CD4-positive, CD25-positive, alpha-beta regulatory T cell (primary cell): Measurements from ENCODE around the gene RGS7. TPM values are rescaled to one million over a fixed set of nuclear protein-coding genes. Genes with fewer than 3 reads are reported as not detected.

Source experiments
- ATAC-seq, 2 donors: fragments of 150-1000 bp; cut with Tn5 transposase; one replicate each; pipeline ENCODE4 v1.10.0; 2021; ENCODE audit warnings: low read depth in 2 of 2, moderate number of reproducible peaks in 2 of 2, moderate library complexity in 1 of 2
- DNase-seq, 3 donors: peaks; one replicate each; pipeline versions ENCODE4 v3.0.0 to v3.0.0-alpha.2; 2012 to 2022; ENCODE audit warnings: mixed read lengths in 1 of 3
- H3K27ac ChIP-seq: one replicate; pipeline ENCODE4 v1.7.0; 2013; ENCODE audit warnings: mild to moderate bottlenecking, low read length; ENCODE audit not compliant: insufficient read depth, poor library complexity, severe bottlenecking
- H3K27me3 ChIP-seq: one replicate; pipeline ENCODE4 v1.7.0; 2013; ENCODE audit warnings: low read length; ENCODE audit not compliant: control insufficient read depth, insufficient read depth
- H3K36me3 ChIP-seq: one replicate; pipeline ENCODE4 v1.7.0; 2013; ENCODE audit warnings: mild to moderate bottlenecking, low read length, moderate library complexity; ENCODE audit not compliant: control insufficient read depth, insufficient read depth
- H3K4me1 ChIP-seq: 2 replicates; pipeline ENCODE4 v1.7.0; 2013; ENCODE audit warnings: mild to moderate bottlenecking, low read length; ENCODE audit not compliant: insufficient read depth, control insufficient read depth, poor library complexity, severe bottlenecking
- H3K4me3 ChIP-seq: one replicate; pipeline ENCODE4 v1.7.0; 2013; ENCODE audit warnings: low read depth, mild to moderate bottlenecking, low read length, moderate library complexity
- H3K9me3 ChIP-seq, 2 experiments: 1 replicate in 1 of 2; 2 replicates in 1 of 2; pipeline ENCODE4 v1.7.0; 2013; ENCODE audit warnings: low read length in 2 of 2, mild to moderate bottlenecking in 1 of 2, moderate library complexity in 1 of 2; ENCODE audit not compliant: control insufficient read depth in 2 of 2
- H3K27ac Mint-ChIP-seq, 3 donors: one replicate each; pipeline ENCODE4 v1.8.0; 2020 to 2022; ENCODE audit warnings: mild to moderate bottlenecking in 3 of 3, mixed read lengths in 3 of 3, moderate library complexity in 2 of 3
- H3K27me3 Mint-ChIP-seq: one replicate; pipeline ENCODE4 v1.8.0; 2022; ENCODE audit warnings: mild to moderate bottlenecking, mixed read lengths
- H3K36me3 Mint-ChIP-seq: one replicate; pipeline ENCODE4 v1.8.0; 2020; ENCODE audit warnings: mixed read lengths
- H3K4me1 Mint-ChIP-seq, 4 donors: one replicate each; pipeline ENCODE4 v1.8.0; 2020 to 2022; ENCODE audit warnings: mixed read lengths in 4 of 4, mild to moderate bottlenecking in 1 of 4
- H3K4me3 Mint-ChIP-seq, 4 donors: one replicate each; pipeline ENCODE4 v1.8.0; 2020 to 2022; ENCODE audit warnings: mild to moderate bottlenecking in 4 of 4, mixed read lengths in 4 of 4, moderate library complexity in 3 of 4
- H3K9me3 Mint-ChIP-seq, 7 donors: one replicate each; pipeline ENCODE4 v1.8.0; 2020 to 2022; ENCODE audit warnings: mixed read lengths in 7 of 7, mild to moderate bottlenecking in 3 of 7, moderate library complexity in 2 of 7
- polyA plus RNA-seq, 4 donors: library from polyadenylated mRNA; unstranded; fragments of 300-500 nt; fragmentation: Illumina TruSeq; gene quantifications; one replicate each; pipeline ENCODE4 v1.2.3, GENCODE V29; 2021
- total RNA-seq: library from RNA; stranded (reverse); gene quantifications from one replicate; pipeline ENCODE4 v1.2.3, GENCODE V29; 2022

The RGS7 gene
- total and polyA plus RNA-seq, 5 donors from 2014 or later, result not detected

- Mint-ChIP-seq H3K9me3 (peaks cover 0 to 28% (median 7%) of the 10 kb centered on the region in 7 donors), H3K27me3 (no peaks in the 10 kb centered on the region), H3K36me3 (no peaks in the 10 kb centered on the region), H3K4me1 (no peaks in the 10 kb centered on the region), H3K27ac (no peak overlapping the region), H3K4me3 (no peak overlapping the region)
- Histone ChIP-seq H3K27me3 (no peaks in the 10 kb centered on the region), H3K9me3 (no peaks in the 10 kb centered on the region), H3K4me1 (no peaks in the 10 kb centered on the region), H3K36me3 (no peaks in the 10 kb centered on the region), H3K27ac (no peak overlapping the region), H3K4me3 (no peak overlapping the region)
- no peak for ATAC-seq
- no peak for DNase-seq
Observed at GRCh38 chr1:241034203-241034936, 322.6 kb downstream of the RGS7 start.

- H3K27me3 ChIP-seq, result no peaks in the 10 kb centered on the region
- Mint-ChIP-seq H3K4me1 (no peaks in the 10 kb centered on the region), H3K9me3 (peaks cover 0 to 29% (median 4%) of the 10 kb centered on the region in 7 donors), H3K27me3 (no peaks in the 10 kb centered on the region), H3K27ac (no peak overlapping the region), H3K36me3 (no peaks in the 10 kb centered on the region), H3K4me3 (no peak overlapping the region)
- ATAC-seq (no peak), DNase-seq (no peak)
- peaks cover 0 to 2% of the 10 kb centered on the region in 2 experiments for H3K9me3 ChIP-seq
- H3K36me3 ChIP-seq, result no peaks in the 10 kb centered on the region
- H3K4me3 ChIP-seq, result no peak overlapping the region
- no peaks in the 10 kb centered on the region for H3K4me1 ChIP-seq
- no peak overlapping the region for H3K27ac ChIP-seq
Observed at GRCh38 chr1:241024834-241025233, 332.2 kb downstream of the RGS7 start.

GRCh38 chr1:241022366-241022765 lies 334.6 kb downstream of the RGS7 start:
- no peak overlapping the region for H3K27ac ChIP-seq
- no peaks in the 10 kb centered on the region for H3K36me3 ChIP-seq
- H3K9me3 ChIP-seq, result peaks cover 0 to 5% of the 10 kb centered on the region in 2 experiments
- Mint-ChIP-seq H3K9me3 (peaks cover 0 to 33% (median 9%) of the 10 kb centered on the region in 7 donors), H3K27me3 (no peaks in the 10 kb centered on the region), H3K4me3 (no peak overlapping the region), H3K4me1 (no peaks in the 10 kb centered on the region), H3K36me3 (no peaks in the 10 kb centered on the region), H3K27ac (no peak overlapping the region)
- no peak overlapping the region for H3K4me3 ChIP-seq
- no peaks in the 10 kb centered on the region for H3K4me1 ChIP-seq
- DNase-seq (no peak), ATAC-seq (no peak)
- no peaks in the 10 kb centered on the region for H3K27me3 ChIP-seq

- Histone ChIP-seq H3K36me3 (no peaks in the 10 kb centered on the region), H3K27me3 (no peaks in the 10 kb centered on the region), H3K4me1 (no peaks in the 10 kb centered on the region), H3K27ac (no peak overlapping the region), H3K4me3 (no peak overlapping the region), H3K9me3 (peaks cover 0 to 5% of the 10 kb centered on the region in 2 experiments)
- no peak for ATAC-seq
- no peak for DNase-seq
- Mint-ChIP-seq H3K27me3 (no peaks in the 10 kb centered on the region), H3K4me1 (no peaks in the 10 kb centered on the region), H3K27ac (no peak overlapping the region), H3K4me3 (no peak overlapping the region), H3K9me3 (peaks cover 0 to 38% (median 10%) of the 10 kb centered on the region in 7 donors), H3K36me3 (no peaks in the 10 kb centered on the region)
Observed at GRCh38 chr1:241020851-241021697, 335.9 kb downstream of the RGS7 start.

DNA sequence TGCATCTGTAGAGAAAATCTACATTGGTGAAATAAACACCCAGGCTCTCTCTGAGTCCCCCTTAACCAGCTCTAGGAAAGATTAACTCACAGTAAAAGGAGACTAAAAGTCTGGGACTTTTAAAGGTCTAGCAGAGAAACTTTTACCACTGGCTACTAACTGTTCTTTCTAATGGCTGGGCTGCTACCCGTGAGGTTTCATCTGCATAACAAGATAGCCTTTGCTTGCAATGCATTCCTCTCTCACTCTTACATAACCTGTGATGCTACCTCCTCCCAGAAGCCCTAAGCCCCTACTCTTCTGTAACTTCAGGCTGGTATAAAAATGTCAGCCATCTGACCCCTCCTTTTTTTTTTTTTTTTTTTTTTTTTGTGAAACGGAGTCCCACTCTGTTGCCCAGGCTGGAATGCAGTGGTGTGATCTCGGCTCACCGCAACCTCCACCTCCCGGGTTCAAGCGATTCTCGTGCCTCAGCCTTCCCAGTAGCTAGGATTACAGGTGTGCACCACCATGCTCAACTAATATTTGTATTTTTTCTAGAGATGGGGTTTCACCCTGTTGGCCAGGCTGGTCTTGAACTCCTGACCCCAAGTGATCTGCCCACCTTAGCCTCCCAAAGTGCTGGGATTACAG lies 344.2 kb downstream of the RGS7 start:
- Mint-ChIP-seq H3K4me3 (no peak overlapping the region), H3K27me3 (no peaks in the 10 kb centered on the region), H3K36me3 (no peaks in the 10 kb centered on the region), H3K4me1 (no peaks in the 10 kb centered on the region), H3K27ac (no peak overlapping the region), H3K9me3 (peaks cover 0 to 23% (median 8%) of the 10 kb centered on the region in 7 donors)
- Histone ChIP-seq H3K27me3 (no peaks in the 10 kb centered on the region), H3K36me3 (no peaks in the 10 kb centered on the region), H3K4me3 (no peak overlapping the region), H3K27ac (no peak overlapping the region), H3K9me3 (peaks cover 0 to 3% of the 10 kb centered on the region in 2 experiments), H3K4me1 (no peaks in the 10 kb centered on the region)
- ATAC-seq, result no peak
- DNase-seq, result no peak

- DNase-seq (no peak), ATAC-seq (no peak)
- H3K4me3 Mint-ChIP-seq, result no peak overlapping the region
- no peak overlapping the region for H3K27ac Mint-ChIP-seq
- no peaks in the 10 kb centered on the region for H3K36me3 ChIP-seq
- H3K9me3 ChIP-seq, result peaks cover 0 to 3% of the 10 kb centered on the region in 2 experiments
- peaks cover 0 to 22% (median 9%) of the 10 kb centered on the region in 7 donors for H3K9me3 Mint-ChIP-seq
- H3K27ac ChIP-seq, result no peak overlapping the region
- H3K4me1 Mint-ChIP-seq, result no peaks in the 10 kb centered on the region
- no peaks in the 10 kb centered on the region for H3K27me3 ChIP-seq
- H3K4me1 ChIP-seq, result no peaks in the 10 kb centered on the region
- H3K36me3 Mint-ChIP-seq, result peaks cover 4% of the 10 kb centered on the region
- H3K27me3 Mint-ChIP-seq, result no peaks in the 10 kb centered on the region
- H3K4me3 ChIP-seq, result no peak overlapping the region
Observed at GRCh38 chr1:241007668-241008067, 349.3 kb downstream of the RGS7 start.

GRCh38 chr1:240999826-241000225 lies 357.2 kb downstream of the RGS7 start:
- no peaks in the 10 kb centered on the region for H3K9me3 ChIP-seq
- H3K27ac ChIP-seq, result no peak overlapping the region
- no peak overlapping the region for H3K4me3 ChIP-seq
- Mint-ChIP-seq H3K36me3 (no peaks in the 10 kb centered on the region), H3K27me3 (no peaks in the 10 kb centered on the region), H3K27ac (no peak overlapping the region), H3K4me3 (no peak overlapping the region), H3K9me3 (peaks cover 0 to 24% (median 7%) of the 10 kb centered on the region in 7 donors), H3K4me1 (no peaks in the 10 kb centered on the region)
- ATAC-seq (no peak), DNase-seq (no peak)
- H3K27me3 ChIP-seq, result no peaks in the 10 kb centered on the region
- H3K36me3 ChIP-seq, result no peaks in the 10 kb centered on the region
- H3K4me1 ChIP-seq, result no peaks in the 10 kb centered on the region
